Measurements from ENCODE around the gene ARMH4. TPM values are rescaled to one million over a fixed set of nuclear protein-coding genes. Genes with fewer than 3 reads are reported as not detected.

ARMH4 gene
- total and polyA plus RNA-seq, 2 donors (not counting 1 experiment from before 2014, with no cell fraction given), result not detected

- no peak overlapping the region for H3K4me3 Mint-ChIP-seq
- 50% methylated on average over 2 of the region's 4 CpGs for WGBS (ENCODE audit: insufficient coverage)
- ATAC-seq (ENCODE audit: low read depth), result no peak
Observed at GRCh38 chr14:57979376-57980048, 172.5 kb downstream of the ARMH4 start.

GRCh38 chr14:57976701-57977100, 175.3 kb downstream of the ARMH4 start:
- Histone ChIP-seq H4K20me1 (ENCODE audit: control insufficient read depth, insufficient read depth, low read length, poor library complexity, severe bottlenecking) (no peaks in the 10 kb centered on the region), H3K9ac (ENCODE audit: low read length) (no peak overlapping the region), H3K4me2 (replicated peaks; ENCODE audit: low read depth, low read length, poor library complexity, severe bottlenecking) (no peak overlapping the region), H3K27me3 (replicated peaks in 1 of 4; ENCODE audit: control extremely low read depth in 1 of 4, control insufficient read depth in 3 of 4, insufficient read depth in 4 of 4, low read length in 3 of 4) (no peaks in the 10 kb centered on the region), H3K27ac (ENCODE audit: low read length in 2 of 2) (no peak overlapping the region), H3K4me3 (ENCODE audit: control extremely low read depth in 1 of 5, extremely low read depth in 1 of 5, insufficient read depth in 1 of 5, low read depth in 2 of 5, low read length in 4 of 5) (no peak overlapping the region), H2AFZ (ENCODE audit: insufficient read depth, low read depth, low read length, poor library complexity, severe bottlenecking) (no peak overlapping the region), H3K79me2 (ENCODE audit: control insufficient read depth, insufficient read depth, low read length) (no peaks in the 10 kb centered on the region), H3K4me1 (ENCODE audit: control insufficient read depth in 2 of 2, insufficient read depth in 2 of 2, low read length in 2 of 2) (no peaks in the 10 kb centered on the region), H3K9me3 (ENCODE audit: control extremely low read depth in 1 of 3, control insufficient read depth in 2 of 3, insufficient read depth in 1 of 3, low read length in 2 of 3) (no peaks in the 10 kb centered on the region), H3K36me3 (replicated peaks in 1 of 2; ENCODE audit: control extremely low read depth in 1 of 2, control insufficient read depth in 1 of 2, extremely low read depth in 1 of 2, insufficient read depth in 2 of 2, low read length in 1 of 2) (no peaks in the 10 kb centered on the region)
- Mint-ChIP-seq H3K9me3 (ENCODE audit: insufficient read depth) (no peaks in the 10 kb centered on the region), H3K27ac (no peak overlapping the region), H3K4me1 (no peaks in the 10 kb centered on the region), H3K27me3 (peaks cover 5% of the 10 kb centered on the region), H3K4me3 (no peak overlapping the region)
- ATAC-seq (ENCODE audit: low read depth) (no peak), DNase-seq (no peak)
- CTCF ChIA-PET, result no interaction called here
- POLR2A ChIA-PET, result no interaction called here
- intact Hi-C loops (cut with micrococcal nuclease), result no loop called here
- no peak for TF ChIP-seq EZH2 (IDR thresholded peaks at IDR 0.05; ENCODE audit: borderline replicate concordance, insufficient read depth, low read depth, low read length, poor library complexity, severe bottlenecking)
- TF ChIP-seq, protein P1, sequence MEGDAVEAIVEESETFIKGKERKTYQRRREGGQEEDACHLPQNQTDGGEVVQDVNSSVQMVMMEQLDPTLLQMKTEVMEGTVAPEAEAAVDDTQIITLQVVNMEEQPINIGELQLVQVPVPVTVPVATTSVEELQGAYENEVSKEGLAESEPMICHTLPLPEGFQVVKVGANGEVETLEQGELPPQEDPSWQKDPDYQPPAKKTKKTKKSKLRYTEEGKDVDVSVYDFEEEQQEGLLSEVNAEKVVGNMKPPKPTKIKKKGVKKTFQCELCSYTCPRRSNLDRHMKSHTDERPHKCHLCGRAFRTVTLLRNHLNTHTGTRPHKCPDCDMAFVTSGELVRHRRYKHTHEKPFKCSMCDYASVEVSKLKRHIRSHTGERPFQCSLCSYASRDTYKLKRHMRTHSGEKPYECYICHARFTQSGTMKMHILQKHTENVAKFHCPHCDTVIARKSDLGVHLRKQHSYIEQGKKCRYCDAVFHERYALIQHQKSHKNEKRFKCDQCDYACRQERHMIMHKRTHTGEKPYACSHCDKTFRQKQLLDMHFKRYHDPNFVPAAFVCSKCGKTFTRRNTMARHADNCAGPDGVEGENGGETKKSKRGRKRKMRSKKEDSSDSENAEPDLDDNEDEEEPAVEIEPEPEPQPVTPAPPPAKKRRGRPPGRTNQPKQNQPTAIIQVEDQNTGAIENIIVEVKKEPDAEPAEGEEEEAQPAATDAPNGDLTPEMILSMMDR (IDR thresholded peaks at IDR 0.05), result no peak

More at GRCh38 chr14:57979376-57980048, 172.5 kb downstream of the ARMH4 start:
- Histone ChIP-seq H3K4me1 (ENCODE audit: control insufficient read depth in 2 of 2, insufficient read depth in 2 of 2, low read length in 2 of 2) (no peaks in the 10 kb centered on the region), H3K4me2 (replicated peaks; ENCODE audit: low read depth, low read length, poor library complexity, severe bottlenecking) (no peak overlapping the region), H3K9me3 (ENCODE audit: control extremely low read depth in 1 of 3, control insufficient read depth in 2 of 3, insufficient read depth in 1 of 3, low read length in 2 of 3) (no peaks in the 10 kb centered on the region), H3K36me3 (replicated peaks in 1 of 2; ENCODE audit: control extremely low read depth in 1 of 2, control insufficient read depth in 1 of 2, extremely low read depth in 1 of 2, insufficient read depth in 2 of 2, low read length in 1 of 2) (no peaks in the 10 kb centered on the region), H3K9ac (ENCODE audit: low read length) (no peak overlapping the region), H3K79me2 (ENCODE audit: control insufficient read depth, insufficient read depth, low read length) (no peaks in the 10 kb centered on the region), H3K4me3 (ENCODE audit: control extremely low read depth in 1 of 5, extremely low read depth in 1 of 5, insufficient read depth in 1 of 5, low read depth in 2 of 5, low read length in 4 of 5) (no peak overlapping the region), H2AFZ (ENCODE audit: insufficient read depth, low read depth, low read length, poor library complexity, severe bottlenecking) (no peak overlapping the region), H3K27me3 (replicated peaks in 1 of 4; ENCODE audit: control extremely low read depth in 1 of 4, control insufficient read depth in 3 of 4, insufficient read depth in 4 of 4, low read length in 3 of 4) (no peaks in the 10 kb centered on the region), H4K20me1 (ENCODE audit: control insufficient read depth, insufficient read depth, low read length, poor library complexity, severe bottlenecking) (no peaks in the 10 kb centered on the region), H3K27ac (ENCODE audit: low read length in 2 of 2) (no peak overlapping the region)
- TF ChIP-seq EZH2 (IDR thresholded peaks at IDR 0.05; ENCODE audit: borderline replicate concordance, insufficient read depth, low read depth, low read length, poor library complexity, severe bottlenecking), result no peak
- TF ChIP-seq, protein P1 (IDR thresholded peaks at IDR 0.05), result no peak
- intact Hi-C loops (cut with micrococcal nuclease), result no loop called here
- CTCF ChIA-PET, result no interaction called here
- DNase-seq, result no peak
- POLR2A ChIA-PET, result no interaction called here
- Mint-ChIP-seq H3K4me1 (no peaks in the 10 kb centered on the region), H3K27ac (no peak overlapping the region), H3K27me3 (peaks cover 4% of the 10 kb centered on the region), H3K9me3 (ENCODE audit: insufficient read depth) (no peaks in the 10 kb centered on the region)

Data from B cell (primary cell).